Activated T-helper 1 cell treated with anti-CD3 and anti-CD28 coated beads, Interleukin-2, amount 50 U/mL, for 16 hours (primary cell): Measurements from ENCODE around the gene THEMIS2.

ENCODE experiments used
- DNase-seq, 2 donors: peaks; one replicate each; pipeline ENCODE4 v3.0.0-alpha.2; 2020; ENCODE audit warnings: low read depth in 1 of 2, low spot score in 1 of 2

Gene THEMIS2

GRCh38 chr1:27885114-27885528, 12.8 kb downstream of the THEMIS2 start:
- DNase-seq = no peak

- DNase-seq = no peak
Measured at GRCh38 chr1:27885621-27886352, 13.4 kb downstream of the THEMIS2 start.

GRCh38 chr1:27886353-27886679, 14.0 kb downstream of the THEMIS2 start:
- no peak for DNase-seq

- no peak for DNase-seq
Measured at GRCh38 chr1:27886744-27887143, 14.4 kb downstream of the THEMIS2 start.

GRCh38 chr1:27887215-27888021, 15.1 kb downstream of the THEMIS2 start:
- DNase-seq = no peak

- DNase-seq = no peak
Measured at GRCh38 chr1:27889506-27889905, 17.2 kb downstream of the THEMIS2 start.

GRCh38 chr1:27891196-27891889, 19.0 kb downstream of the THEMIS2 start:
- no peak for DNase-seq

- no peak for DNase-seq
Measured at GRCh38 chr1:27894521-27894920, 22.2 kb downstream of the THEMIS2 start.

GRCh38 chr1:27906759-27907158, 34.4 kb downstream of the THEMIS2 start:
- no peak for DNase-seq

- no peak for DNase-seq
Measured at GRCh38 chr1:27912429-27912828, 40.1 kb downstream of the THEMIS2 start.

- no peak for DNase-seq
Measured at GRCh38 chr1:27915082-27915575, 42.8 kb downstream of the THEMIS2 start.

GRCh38 chr1:27922272-27922671, 49.9 kb downstream of the THEMIS2 start:
- no peak for DNase-seq

GRCh38 chr1:27928216-27928954, 56.0 kb downstream of the THEMIS2 start:
- no peak for DNase-seq

- DNase-seq = no peak
Measured at GRCh38 chr1:27931184-27931583, 58.8 kb downstream of the THEMIS2 start.

- no peak for DNase-seq
Measured at GRCh38 chr1:27931759-27932158, 59.4 kb downstream of the THEMIS2 start.

GRCh38 chr1:27934818-27935549, 62.6 kb downstream of the THEMIS2 start, which contains the start of gene SMPDL3B:
Gene SMPDL3B (plus strand): TSS chr1:27935000. CDS start chr1:27935184, 184 bp downstream.
- no peak for DNase-seq

GRCh38 chr1:27935721-27936120, 63.4 kb downstream of the THEMIS2 start:
- DNase-seq = no peak
